OCI-M2 (cell line): ENCODE measurements around the gene EML6.

ENCODE experiments used
- DNase-seq: peaks from one replicate; lab custom pipeline; 2025; ENCODE audit not compliant: unreplicated experiment; lab: John Stamatoyannopoulos, UW

The EML6 gene

DNA sequence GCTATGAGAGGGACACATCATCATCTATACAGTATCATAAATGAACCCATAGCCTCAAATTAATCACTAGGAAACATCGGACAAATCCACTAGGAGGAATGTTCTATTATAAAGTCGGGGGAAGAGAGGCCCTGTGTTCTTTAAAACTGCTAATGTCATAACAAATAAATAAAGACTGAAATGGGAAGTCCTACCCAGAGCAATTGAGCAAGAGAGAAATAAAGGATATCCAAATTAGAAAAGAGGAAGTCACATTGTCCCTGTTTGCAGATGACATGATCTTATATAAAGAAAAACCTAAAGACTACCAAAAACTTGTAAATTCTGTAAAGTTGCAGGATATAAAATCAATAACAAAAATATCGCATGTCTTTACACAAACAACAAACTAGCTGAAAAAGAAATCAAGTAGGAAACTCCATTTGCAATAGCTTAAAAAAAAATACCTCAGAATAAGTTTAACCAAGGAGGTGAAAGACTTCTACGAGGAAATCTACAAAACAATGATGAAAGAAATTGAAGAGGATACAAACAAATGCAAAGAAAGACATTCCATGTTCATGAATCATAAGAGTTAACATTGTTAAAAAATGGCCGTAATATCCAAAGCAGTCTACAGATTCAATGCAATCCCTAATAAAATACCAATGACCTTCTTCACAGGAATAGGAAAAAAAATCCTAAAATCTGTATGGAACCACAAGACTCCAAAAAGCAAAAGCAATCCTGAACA is 296.2 kb downstream of the EML6 start:
- DNase-seq, result no peak
